Ovary (tissue), 9 donors: Measurements from ENCODE around the gene NDUFA11. TPM values are rescaled to one million over a fixed set of nuclear protein-coding genes. Genes with fewer than 3 reads are reported as not detected.

Experiments
- DNase-seq, 5 donors: peaks; one replicate each; pipeline ENCODE4 v3.0.0-alpha.2; 2019 to 2020
- H3K27ac ChIP-seq, 2 donors: fragments of 200-600 bp; one replicate each; pipeline versions ENCODE4 v1.5.1 to v1.8.0; 2019 to 2022
- H3K27me3 ChIP-seq: fragments of 200-600 bp; one replicate; pipeline ENCODE4 v1.8.0; 2022
- H3K36me3 ChIP-seq: fragments of 200-600 bp; sonication (generic); one replicate; pipeline ENCODE4 v1.5.1; 2019
- H3K4me1 ChIP-seq: one replicate; pipeline ENCODE4 v1.8.1; 2013; ENCODE audit warnings: mild to moderate bottlenecking, moderate library complexity; ENCODE audit not compliant: insufficient read depth
- H3K4me3 ChIP-seq: fragments of 200-600 bp; sonication (generic); one replicate; pipeline ENCODE4 v1.5.1; 2017
- H3K9me3 ChIP-seq, 2 donors: fragments of 200-600 bp in 1 of 2; sonication (generic) in 1 of 2; one replicate each; pipeline versions ENCODE4 v1.5.1 to v1.8.1; 2013 to 2019; ENCODE audit warnings: mild to moderate bottlenecking in 1 of 2, moderate library complexity in 1 of 2
- CTCF ChIP-seq, 3 donors: fragments of 450-650 bp in 2 of 3; fragments of 200-600 bp in 1 of 3; IDR thresholded peaks; one replicate each; pipeline versions ENCODE4 v1.5.1 to v1.8.0; 2016 to 2022; ENCODE audit warnings: antibody characterized with exemption in 3 of 3, mild to moderate bottlenecking in 1 of 3
- EP300 ChIP-seq: sonication (generic); formaldehyde crosslinking; IDR thresholded peaks from one replicate; pipeline ENCODE4 v1.6.1; 2017; ENCODE audit warnings: antibody characterized with exemption
- POLR2A ChIP-seq: fragments of 450-650 bp; IDR thresholded peaks from one replicate; pipeline ENCODE4 v1.6.1; 2017; ENCODE audit warnings: antibody characterized with exemption, mild to moderate bottlenecking, moderate library complexity
- WGBS, 3 donors: extraction: QIAGEN DNeasy Blood & Tissue Kit in 1 of 3; methylation state at CpG; one replicate each; pipeline versions ENCODE4 v1.1.5 to v1.1.7; 2013 to 2017; 5-methylcytosine and 5-hydroxymethylcytosine counted together
- intact Hi-C, 4 donors: fragments of 100-400 bp; cut with DNase I; formaldehyde crosslinking; loops; one replicate each; pipeline versions ENCODE4 v1.11.0 to v1.15.1; 2022 to 2023
- polyA plus RNA-seq, 2 donors: library from polyadenylated mRNA; stranded (reverse); fragments of 200-250 nt in 1 of 2; fragments of 350-450 nt in 1 of 2; fragmentation: Illumina TruSeq in 1 of 2; extraction: RNeasy Lipid Tissue Mini Kit (QIAGEN cat#74804) in 1 of 2; gene quantifications; one replicate each; pipeline ENCODE4 v1.2.3, GENCODE V29; 2013 to 2014
- total RNA-seq, 7 donors: library from RNA; depleted of rRNA in 2 of 7; stranded (reverse); fragments of >200 nt in 2 of 7; fragmentation: NEBNext Ultra II Directional in 3 of 7; extraction: Animal tissue kit (Norgen Biotek cat#: 25700) in 3 of 7; gene quantifications; one replicate each; pipeline versions ENCODE4 v1.1.0 to v1.2.4, GENCODE V29; 2016 to 2023
- donor health status: DM: no; HTN: no; CAD: no; lungs with moderate emphysema.
- donor health status: DM: no; HTN: no; CAD: no.
- donor health status: Bipolar disorder and iron deficiency.
- donor health status: DM: yes; HTN: yes; CAD: no.
- donor health status: DM: no; HTN: no; CAD: no.
- donor health status: DM: yes; HTN: yes; CAD: no.

Gene NDUFA11
- total and polyA plus RNA-seq, 9 donors: 3.9 to 352 (median 203) TPM

GRCh38 chr19:5934774-5935472 is 31.3 kb upstream of the NDUFA11 start:
- Histone ChIP-seq H3K27ac (peak overlapping the region in 1 of 2 donors; percentile 6), H3K4me1 (peaks cover 11% of the 10 kb centered on the region), H3K27me3 (no peaks in the 10 kb centered on the region), H3K9me3 (no peaks in the 10 kb centered on the region), H3K4me3 (no peak overlapping the region), H3K36me3 (no peaks in the 10 kb centered on the region)
- intact Hi-C loops: no loop called here
- 19 to 26% (median 20%) methylated on average over 16 of the region's 16 CpGs for WGBS, 3 donors
- peak in 4 of 5 donors; percentile 46 to 74 (median 52) for DNase-seq
- TF ChIP-seq POLR2A (no peak), CTCF (IDR thresholded peaks at IDR 0.05) (no peak), EP300 (no peak)

- Histone ChIP-seq H3K4me3 (no peak overlapping the region), H3K9me3 (no peaks in the 10 kb centered on the region), H3K4me1 (peaks cover 11% of the 10 kb centered on the region), H3K27ac (no peak overlapping the region), H3K27me3 (no peaks in the 10 kb centered on the region), H3K36me3 (no peaks in the 10 kb centered on the region)
- TF ChIP-seq POLR2A (no peak), EP300 (no peak), CTCF (IDR thresholded peaks at IDR 0.05) (no peak)
- intact Hi-C loops: no loop called here
- 82 to 88% (median 86%) methylated on average over 5 of the region's 5 CpGs for WGBS, 3 donors
- no peak for DNase-seq
Observed at GRCh38 chr19:5934069-5934401, 30.4 kb upstream of the NDUFA11 start.

- TF ChIP-seq EP300: no peak
- Histone ChIP-seq H3K9me3 (no peaks in the 10 kb centered on the region), H3K4me1 (peaks cover 11% of the 10 kb centered on the region), H3K4me3 (no peak overlapping the region), H3K27me3 (no peaks in the 10 kb centered on the region), H3K27ac (no peak overlapping the region), H3K36me3 (no peaks in the 10 kb centered on the region)
- WGBS, 3 donors: 75 to 86% (median 83%) methylated on average over 19 to 20 of the region's 20 CpGs
- DNase-seq: no peak
- intact Hi-C loops: no loop called here
Observed at GRCh38 chr19:5933391-5934068, 29.9 kb upstream of the NDUFA11 start.

DNA sequence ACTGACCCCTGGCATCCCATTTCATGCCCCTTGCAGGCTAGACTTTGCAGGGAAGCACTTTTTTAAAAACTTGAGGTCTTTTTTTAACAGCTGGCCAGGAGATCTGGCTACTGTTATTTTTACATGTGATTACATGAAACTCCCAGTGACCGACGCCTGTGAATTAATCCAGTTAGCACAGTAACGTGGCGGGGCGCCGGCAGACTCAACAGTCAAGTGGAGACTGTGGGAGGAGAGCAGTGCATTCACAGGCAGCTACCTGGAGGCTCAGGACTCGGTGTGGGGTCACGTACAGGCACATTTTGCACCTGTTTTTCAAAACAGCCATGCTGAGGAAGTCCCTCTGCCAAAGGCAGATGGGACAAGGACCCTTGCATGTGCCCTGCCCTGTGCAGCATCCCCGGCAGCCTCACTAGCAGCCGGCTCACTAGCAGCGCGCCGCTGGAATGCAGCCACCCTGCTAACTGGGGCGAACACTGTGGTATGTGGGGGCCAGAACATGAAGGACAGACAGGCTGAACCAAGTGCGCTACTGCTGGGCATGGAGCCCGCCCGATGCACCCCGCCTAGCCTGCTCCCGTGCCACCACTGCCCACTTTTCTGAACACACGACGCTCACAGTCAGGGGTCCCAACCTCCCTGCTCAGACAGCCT is 29.1 kb upstream of the NDUFA11 start:
- DNase-seq: no peak
- H3K4me1 ChIP-seq: peaks cover 11% of the 10 kb centered on the region
- no peak for TF ChIP-seq CTCF (IDR thresholded peaks at IDR 0.05)
- no peak for TF ChIP-seq EP300
- no peak for TF ChIP-seq POLR2A
- H3K27ac ChIP-seq: no peak overlapping the region
- no peaks in the 10 kb centered on the region for H3K9me3 ChIP-seq
- intact Hi-C loops: no loop called here
- WGBS, 3 donors: 94 to 95% (median 94%) methylated on average over 21 of the region's 21 CpGs
- no peak overlapping the region for H3K4me3 ChIP-seq
- no peaks in the 10 kb centered on the region for H3K27me3 ChIP-seq
- no peaks in the 10 kb centered on the region for H3K36me3 ChIP-seq

GRCh38 chr19:5932146-5932545 is 28.6 kb upstream of the NDUFA11 start:
- no peaks in the 10 kb centered on the region for H3K27me3 ChIP-seq
- TF ChIP-seq POLR2A: no peak
- no peak for TF ChIP-seq EP300
- TF ChIP-seq CTCF (IDR thresholded peaks at IDR 0.05): no peak
- H3K9me3 ChIP-seq: no peaks in the 10 kb centered on the region
- intact Hi-C loops: no loop called here
- no peak overlapping the region for H3K27ac ChIP-seq
- 93 to 98% (median 97%) methylated on average over 18 of the region's 18 CpGs for WGBS, 3 donors
- DNase-seq: no peak
- H3K4me3 ChIP-seq: no peak overlapping the region
- peaks cover 11% of the 10 kb centered on the region for H3K4me1 ChIP-seq
- H3K36me3 ChIP-seq: no peaks in the 10 kb centered on the region
